ENCODE measurements around the gene AKT3. TPM values are rescaled to one million over a fixed set of nuclear protein-coding genes. Genes with fewer than 3 reads are reported as not detected.
A peak's percentile ranks its signal among the peaks of the same experiment; 100 is the strongest.

AKT3 gene
- total and polyA plus RNA-seq, 2 of the 8 experiments (the other 6 are each of a cell fraction or from before 2014, with no cell fraction given), result 6.0 to 36.4 TPM

GRCh38 chr1:243726806-243727502, 123.1 kb downstream of the AKT3 start:
- H3K27me3 ChIP-seq (replicated peaks in 1 of 4; ENCODE audit: control insufficient read depth in 3 of 4, extremely low read depth in 1 of 4, insufficient read depth in 3 of 4, low read length in 3 of 4), result no peaks in the 10 kb centered on the region
- DNase-seq (ENCODE audit: low read depth in 1 of 2, low spot score in 2 of 2) (no peak), FAIRE-seq (no peak)
- H2BK5ac ChIP-seq (ENCODE audit: low read depth, low read length), result no peak overlapping the region
- no peak overlapping the region for H4K5ac ChIP-seq (ENCODE audit: insufficient read length, low read depth, low read length)
- no peak overlapping the region for H3K4me3 ChIP-seq (ENCODE audit: extremely low read depth in 1 of 4, insufficient read depth in 2 of 4, low read depth in 3 of 4, low read length in 4 of 4)
- no peak overlapping the region for H2AK5ac ChIP-seq (ENCODE audit: low read depth, low read length)
- no peak overlapping the region for H3K27ac ChIP-seq (ENCODE audit: low read depth, low read length)
- H3K4ac ChIP-seq (replicated peaks; ENCODE audit: insufficient read length, low read depth, low read length), result no peak overlapping the region
- WGBS, 2 experiments (ENCODE audit: extremely low coverage in 1 of 2, insufficient coverage in 1 of 2, insufficient read length in 1 of 2, insufficient replicate concordance in 2 of 2, low coverage in 1 of 2, low lambda C conversion rate in 2 of 2, missing lambda C conversion rate in 1 of 2), result 93% methylated on average over 2 of the region's 2 CpGs; no CpG with 5 or more reads in 1 of the 2 experiments
- H3K4me2 ChIP-seq (ENCODE audit: insufficient read depth in 1 of 2, low read depth in 2 of 2, low read length in 2 of 2), result no peak overlapping the region
- ChIA-PET CTCF (ENCODE audit: partially characterized antibody) (interaction anchor here (0.6 kb wide), 1 partner anchor 264 kb away, joined by 3 read pairs; no protein-coding TSS in a partner anchor), POLR2A (ENCODE audit: partially characterized antibody) (no interaction called here)
- H4K20me1 ChIP-seq (replicated peaks in 1 of 2; ENCODE audit: control insufficient read depth in 1 of 2, insufficient read depth in 2 of 2, low read length in 2 of 2), result no peaks in the 10 kb centered on the region
- no peak overlapping the region for H3K14ac ChIP-seq (ENCODE audit: insufficient read length)
- H3K9ac ChIP-seq (replicated peaks in 1 of 4; ENCODE audit: extremely low read depth in 1 of 4, low read depth in 3 of 4, low read length in 3 of 4), result no peak overlapping the region
- no peak overlapping the region for H4K8ac ChIP-seq (ENCODE audit: extremely low read depth, insufficient read depth, low read length)
- H2BK12ac ChIP-seq (ENCODE audit: low read depth, low read length), result no peak overlapping the region
- H2BK20ac ChIP-seq (ENCODE audit: low read length), result no peak overlapping the region
- H2BK120ac ChIP-seq (replicated peaks; ENCODE audit: low read depth, low read length), result no peak overlapping the region
- peaks cover 0 to 6% (median 2%) of the 10 kb centered on the region in 4 experiments; a peak in 3 of 7 replicates for H3K4me1 ChIP-seq (replicated peaks in 1 of 4; ENCODE audit: control insufficient read depth in 3 of 4, insufficient read depth in 4 of 4, low read length in 3 of 4)
- H3K23ac ChIP-seq (ENCODE audit: insufficient read length), result no peak overlapping the region
- no peaks in the 10 kb centered on the region; a peak in 1 of 4 replicates for H3K9me3 ChIP-seq (ENCODE audit: insufficient read depth in 2 of 2, low read depth in 1 of 2, low read length in 1 of 2)
- TF ChIP-seq KDM1A (IDR thresholded peaks at IDR 0.05; ENCODE audit: borderline replicate concordance, low read length) (peak; percentile 65; the same call in 1 of the 2 replicates), EGR1 (IDR thresholded peaks at IDR 0.05; ENCODE audit: borderline replicate concordance, low read depth, low read length) (no peak)
- no peak overlapping the region for H2AFZ ChIP-seq (ENCODE audit: low read length)
- no peaks in the 10 kb centered on the region for H3K36me3 ChIP-seq (ENCODE audit: control insufficient read depth in 2 of 4, insufficient read depth in 4 of 4, low read length in 3 of 4)
- H3K79me2 ChIP-seq (ENCODE audit: control insufficient read depth in 1 of 2, insufficient read depth in 2 of 2, low read length in 2 of 2), result peaks cover 0 to 2% of the 10 kb centered on the region in 2 experiments; a peak in 1 of 4 replicates
- no peaks in the 10 kb centered on the region for H3K23me2 ChIP-seq (ENCODE audit: low read depth, low read length)
- no peak overlapping the region for H4K91ac ChIP-seq (replicated peaks; ENCODE audit: insufficient read length, low read length)
- no peak overlapping the region for H3K56ac ChIP-seq (replicated peaks; ENCODE audit: insufficient read length, low read depth, low read length)
- no peaks in the 10 kb centered on the region; the same call in 1 of the 2 replicates for H3K79me1 ChIP-seq (ENCODE audit: low read depth, low read length)
- H3K18ac ChIP-seq (ENCODE audit: extremely low read depth, low read length), result no peak overlapping the region
- no peak overlapping the region for H2BK15ac ChIP-seq (ENCODE audit: low read length)

All from H1 (cell line).